Stimulated activated CD4-positive, alpha-beta T cell treated with anti-CD3 and anti-CD28 coated beads, Interleukin-4, amount 100 ng/mL, for 48 hours (primary cell): Measurements from ENCODE around the gene PPOX.
A peak's percentile ranks its signal among the peaks of the same experiment; 100 is the strongest.

ENCODE experiments used
- DNase-seq, 2 donors: peaks; one replicate each; pipeline ENCODE4 v3.0.0-alpha.2; 2020; ENCODE audit warnings: low read depth in 2 of 2

Gene PPOX

DNA sequence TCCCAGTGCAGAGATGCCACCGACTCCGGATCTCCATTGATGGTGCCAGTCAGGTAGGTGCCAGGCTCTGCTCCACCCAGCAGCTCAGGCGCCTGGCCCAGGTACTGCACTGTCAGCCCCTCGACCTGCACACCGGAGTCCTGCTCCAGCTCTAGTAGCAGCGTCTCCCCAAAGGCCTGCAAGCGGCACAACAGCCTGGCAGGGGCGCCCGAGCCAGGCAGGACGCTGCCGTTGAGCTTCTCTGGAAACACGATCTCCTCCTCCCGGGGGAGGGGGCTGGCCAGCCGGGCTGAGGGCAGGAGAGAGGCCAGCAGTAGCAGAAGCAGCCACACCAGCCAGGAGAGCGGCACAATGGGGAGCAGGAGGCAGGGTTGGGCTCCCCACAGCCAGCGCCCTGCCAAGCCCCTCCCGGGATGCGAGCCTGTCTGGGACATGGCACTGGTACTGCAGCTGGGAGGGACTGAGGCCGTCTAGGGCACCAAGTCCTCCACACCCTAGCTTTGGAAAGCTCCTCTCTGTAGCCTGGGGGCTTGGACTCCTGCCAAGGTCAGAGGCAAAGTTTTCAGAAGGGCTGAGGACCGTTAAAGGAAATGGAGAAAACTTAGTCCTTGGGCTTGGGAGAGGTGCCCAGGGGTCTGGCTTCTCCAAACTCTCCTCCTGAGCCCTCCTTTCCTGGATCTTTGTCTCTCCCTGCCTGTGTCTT, 32.1 kb downstream of the PPOX start:
- no peak for DNase-seq

DNA sequence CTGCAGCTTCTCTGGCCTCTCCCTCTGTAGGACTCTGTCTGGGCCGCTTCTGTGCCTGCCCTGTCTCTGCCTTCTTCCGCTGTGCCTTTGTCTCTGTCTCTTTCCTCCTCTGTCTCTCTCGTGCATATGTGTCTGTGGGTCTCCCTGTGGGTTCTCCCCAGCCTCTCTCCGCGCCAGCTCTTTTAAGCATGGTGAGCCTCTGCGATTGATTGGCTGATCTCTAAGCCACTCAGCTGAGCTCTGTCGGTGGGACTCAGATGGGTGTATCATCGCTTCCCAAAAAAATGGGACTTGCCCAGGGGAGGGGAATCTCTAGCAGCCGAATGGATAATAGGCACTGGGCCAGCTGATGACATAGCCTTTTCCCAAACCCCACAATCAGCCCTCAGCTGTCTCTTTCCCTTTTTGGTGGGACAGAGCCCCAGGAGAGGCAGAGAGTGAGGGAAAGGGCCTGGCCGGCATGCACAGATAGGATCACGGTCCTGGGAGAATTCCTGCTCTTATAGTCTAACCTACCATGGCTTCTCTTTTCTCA, 32.7 kb downstream of the PPOX start, which contains the start of gene ADAMTS4:
Gene ADAMTS4 (minus strand): TSS at position 158 of the 535 bp plus-strand sequence. CDS start 427 bp downstream, outside the sequence.
- no peak for DNase-seq

DNA sequence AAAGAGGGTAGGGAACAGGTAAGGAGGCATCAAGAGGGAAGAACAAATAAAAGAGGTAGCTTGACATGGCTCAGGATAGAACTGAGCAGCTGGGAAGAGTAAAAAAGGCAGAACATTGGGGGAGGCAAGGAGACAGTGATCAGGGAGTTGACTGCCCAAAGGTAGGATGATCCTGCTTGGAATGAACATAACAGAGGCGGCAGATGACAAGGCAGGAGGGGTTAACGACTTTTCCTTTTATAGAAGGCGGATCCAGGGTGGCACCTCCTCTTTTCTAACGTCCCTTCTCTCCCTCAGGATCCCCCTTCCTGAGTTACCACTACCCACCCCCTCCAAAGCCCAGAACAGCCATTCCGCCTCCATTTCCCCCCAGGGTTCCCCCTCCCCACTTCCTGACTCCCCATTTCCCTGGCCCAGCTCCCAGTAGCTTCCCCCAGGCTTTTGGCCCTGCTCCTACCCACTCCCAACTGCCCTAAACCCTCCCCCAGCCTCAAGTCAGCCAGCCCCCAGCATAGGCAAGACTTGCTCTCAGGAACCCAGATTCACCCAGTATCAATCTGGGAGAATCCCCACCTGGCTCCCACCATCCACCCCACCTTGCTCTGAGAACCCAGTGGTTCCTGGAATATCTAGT, 33.4 kb downstream of the PPOX start:
- no peak for DNase-seq

GRCh38 chr1:161200421-161200991, 34.3 kb downstream of the PPOX start:
- no peak for DNase-seq

DNA sequence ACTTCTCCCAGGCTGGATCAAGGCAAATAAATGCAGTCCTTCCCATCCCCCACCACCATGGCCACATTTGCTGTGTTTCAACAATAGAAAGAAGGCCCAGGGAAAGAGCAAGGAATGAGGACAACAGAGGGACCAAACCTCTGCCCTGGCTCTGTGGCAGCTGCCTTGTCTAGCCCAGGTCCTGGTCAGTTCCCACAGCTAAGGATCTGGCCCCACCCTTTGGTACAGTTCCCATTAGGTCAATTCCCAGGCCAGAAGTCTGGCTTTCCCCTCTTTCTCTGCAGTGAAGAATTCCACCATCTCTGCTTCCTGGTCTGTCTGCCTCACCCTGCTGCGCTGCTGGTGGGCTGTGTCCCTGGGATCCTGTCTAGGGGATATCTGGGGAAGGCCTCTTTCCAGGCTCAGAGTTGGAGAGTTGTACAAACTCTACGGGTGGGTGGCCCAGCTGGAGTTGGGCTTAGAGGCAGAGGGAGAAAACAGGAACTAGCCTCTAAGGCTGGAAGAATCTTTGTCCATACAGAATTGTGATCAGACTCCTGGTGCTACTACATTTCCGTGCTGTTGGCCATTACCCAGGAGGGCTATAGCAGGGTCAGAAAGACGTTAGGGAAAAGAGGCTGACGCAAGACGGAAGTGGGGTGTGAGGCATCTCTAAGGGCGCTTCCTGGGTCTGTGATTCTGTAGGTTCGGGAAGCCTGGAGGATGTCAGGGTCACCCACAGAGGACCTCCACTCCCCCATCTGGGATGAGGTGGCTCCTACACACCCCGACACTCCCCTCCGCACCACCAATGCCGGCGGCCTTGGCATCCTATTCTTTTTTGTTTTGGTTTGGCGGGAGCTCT, 35.0 kb downstream of the PPOX start:
- no peak for DNase-seq

GRCh38 chr1:161201836-161202712, 35.8 kb downstream of the PPOX start, which contains the start of gene NDUFS2:
NDUFS2 (plus strand) TSS chr1:161202367; CDS start chr1:161202386, 19 bp downstream.
- DNase-seq, result peak; percentile 87 to 91

DNA sequence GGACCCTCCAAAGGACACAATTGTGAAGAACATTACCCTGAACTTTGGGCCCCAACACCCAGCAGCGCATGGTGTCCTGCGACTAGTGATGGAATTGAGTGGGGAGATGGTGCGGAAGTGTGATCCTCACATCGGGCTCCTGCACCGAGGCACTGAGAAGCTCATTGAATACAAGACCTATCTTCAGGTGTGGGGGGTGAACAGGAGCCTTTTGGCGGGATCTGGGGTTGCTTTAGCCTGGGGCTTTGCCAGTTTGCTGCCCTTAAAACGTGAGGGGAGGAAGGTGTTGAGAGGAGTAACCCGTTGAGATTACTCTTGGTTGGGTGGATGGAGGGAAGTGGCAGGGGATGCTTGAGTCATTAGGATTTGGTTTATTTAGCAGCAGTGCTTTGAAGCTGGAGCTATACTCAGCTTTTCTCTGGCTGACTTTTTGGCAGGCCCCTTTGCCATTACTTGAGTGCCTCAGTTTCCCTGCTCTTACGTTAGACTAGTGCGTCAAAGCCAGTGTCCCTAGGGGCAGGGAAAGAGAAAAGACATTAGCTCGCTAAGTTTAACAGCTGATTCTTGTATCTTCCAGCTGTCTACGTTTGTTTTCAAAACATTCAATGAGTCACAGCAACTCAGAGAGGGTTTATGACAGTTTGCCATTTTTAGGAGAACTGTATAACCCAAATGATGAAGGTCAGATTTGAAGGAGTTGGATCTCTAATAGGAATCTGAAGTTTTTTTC, 40.4 kb downstream of the PPOX start:
- no peak for DNase-seq

GRCh38 chr1:161207173-161207572, 40.9 kb downstream of the PPOX start:
- no peak for DNase-seq

GRCh38 chr1:161209790-161210409, 43.7 kb downstream of the PPOX start:
- peak; percentile 69 to 70 for DNase-seq

DNA sequence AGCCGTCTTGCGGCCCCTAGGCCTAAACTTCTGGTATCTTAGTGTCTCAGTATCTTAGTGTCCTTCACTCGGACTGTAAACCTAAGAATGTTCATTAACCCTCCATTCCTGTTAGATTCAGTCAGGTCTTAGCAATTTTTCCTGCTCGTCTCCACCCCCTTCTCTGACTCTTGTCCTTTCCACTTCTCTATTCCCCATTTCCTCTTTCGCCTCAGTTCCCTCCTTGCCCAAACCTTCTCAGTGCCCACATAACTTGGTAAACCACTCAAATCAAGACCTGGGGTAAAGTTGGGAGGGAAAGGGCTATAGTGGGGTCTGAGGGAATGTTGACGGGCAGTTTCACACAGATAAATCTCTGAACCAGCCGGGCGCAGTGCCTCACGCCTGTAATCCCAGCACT, 48.1 kb downstream of the PPOX start:
- no peak for DNase-seq

DNA sequence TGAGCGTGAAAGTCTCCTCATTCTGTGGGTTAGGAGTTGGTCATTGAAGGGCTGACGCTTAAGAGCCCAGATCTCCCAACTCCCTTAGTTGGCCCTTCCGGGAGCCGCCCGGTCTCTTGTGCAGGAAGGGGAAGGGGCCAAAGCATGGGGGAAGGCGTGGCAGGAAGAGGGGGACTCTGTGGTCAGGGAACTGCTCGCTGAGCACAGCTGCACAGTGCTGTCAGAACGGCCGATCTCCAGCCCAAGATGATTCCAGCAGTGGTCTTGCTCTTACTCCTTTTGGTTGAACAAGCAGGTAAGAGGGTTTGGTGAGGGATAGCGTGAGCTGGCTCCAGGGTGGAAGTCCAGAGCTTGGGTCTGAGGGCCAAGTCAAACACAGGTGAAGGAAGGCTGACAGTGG, 48.9 kb downstream of the PPOX start, which contains the start of gene FCER1G:
Gene FCER1G (plus strand): TSS at position 220 of the 400 bp plus-strand sequence. CDS start 27 bp downstream, at position 247.
- DNase-seq, result no peak

DNA sequence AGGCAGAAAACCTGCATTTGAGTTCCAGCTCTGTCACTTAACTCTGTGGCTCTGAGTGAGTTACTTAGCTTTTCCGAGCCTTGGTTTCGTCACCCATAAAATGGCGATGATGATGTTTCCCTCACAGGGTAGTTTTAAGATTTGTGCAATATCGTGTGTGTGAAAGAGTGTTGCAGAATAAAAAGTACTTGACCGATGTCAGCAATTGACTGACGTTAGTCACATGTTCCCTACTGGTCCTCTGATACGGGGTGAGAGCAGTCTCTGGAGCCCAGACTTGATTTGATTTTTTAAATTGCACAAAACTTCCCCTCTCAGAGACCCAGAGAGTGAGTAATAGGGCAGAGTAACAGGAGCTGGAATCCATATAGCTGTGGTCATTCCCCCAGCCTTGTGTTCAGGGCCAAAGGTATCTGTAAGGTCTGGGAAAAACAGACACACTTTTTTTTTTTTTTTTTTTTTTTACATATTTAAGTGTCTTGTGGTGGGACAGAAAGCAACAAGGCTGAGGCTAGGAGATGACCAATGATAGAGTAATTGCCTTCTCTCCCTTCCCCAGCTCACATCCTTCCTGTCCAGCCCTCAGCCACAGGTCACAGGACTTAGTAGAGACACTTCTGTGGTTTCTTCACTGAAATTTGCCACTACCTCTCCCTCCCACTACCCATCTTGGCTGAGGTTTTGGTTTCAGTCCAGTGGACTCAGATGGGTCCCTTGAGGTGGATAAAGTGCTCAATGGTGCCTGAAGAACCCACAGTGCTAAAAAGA, 50.9 kb downstream of the PPOX start:
- DNase-seq, result no peak

DNA sequence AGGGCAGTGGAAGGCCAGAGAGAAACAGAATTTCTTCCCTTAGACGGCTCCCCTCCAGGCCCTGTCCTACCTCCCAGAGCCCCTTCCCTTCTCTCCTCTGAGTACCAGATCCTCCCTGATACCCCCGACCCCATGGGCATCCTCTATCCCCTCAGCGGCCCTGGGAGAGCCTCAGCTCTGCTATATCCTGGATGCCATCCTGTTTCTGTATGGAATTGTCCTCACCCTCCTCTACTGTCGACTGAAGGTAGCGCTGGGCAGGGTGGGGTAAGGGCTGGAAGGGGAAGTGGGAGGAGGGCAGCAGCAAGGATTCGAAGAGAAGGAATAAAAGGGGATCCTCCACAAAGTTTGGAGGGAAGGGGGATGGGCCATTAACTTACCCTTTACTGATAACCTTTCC, 51.6 kb downstream of the PPOX start:
- no peak for DNase-seq

- DNase-seq, result no peak
Measured at GRCh38 chr1:161218301-161219077, 52.3 kb downstream of the PPOX start.

DNA sequence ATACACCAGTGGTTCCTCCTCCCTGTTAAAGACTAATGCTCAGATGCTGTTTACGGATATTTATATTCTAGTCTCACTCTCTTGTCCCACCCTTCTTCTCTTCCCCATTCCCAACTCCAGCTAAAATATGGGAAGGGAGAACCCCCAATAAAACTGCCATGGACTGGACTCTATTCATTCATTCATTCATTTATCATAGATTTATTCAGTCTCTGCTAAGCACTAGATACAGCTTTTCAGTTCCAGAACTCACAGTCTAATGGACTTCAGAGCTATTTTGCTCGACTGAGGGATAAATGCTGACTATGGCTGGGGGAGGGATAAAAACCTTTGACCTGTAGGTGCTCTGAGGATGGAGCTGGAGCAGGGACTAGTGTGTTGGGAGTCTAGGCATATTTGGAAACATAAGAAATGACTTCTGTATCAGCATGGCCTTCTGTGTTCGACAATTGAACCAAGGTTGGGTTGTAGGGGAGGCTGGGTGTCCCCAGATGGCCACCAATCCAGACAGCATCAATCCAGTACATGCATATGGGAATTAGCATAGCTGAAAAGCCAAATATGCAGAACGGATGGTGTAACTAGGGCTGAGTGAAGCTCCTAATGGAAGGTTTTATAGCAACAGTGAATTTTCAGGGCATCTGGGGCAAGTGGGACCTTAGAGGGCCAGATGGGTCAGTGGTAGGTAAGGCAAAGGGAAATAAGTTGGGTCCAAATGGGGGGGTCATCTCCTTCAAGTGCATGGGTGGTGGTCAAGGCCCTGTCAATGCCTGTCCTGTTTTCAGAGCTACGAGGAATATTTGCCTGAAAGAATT, 53.1 kb downstream of the PPOX start:
- no peak for DNase-seq

- no peak for DNase-seq
Measured at GRCh38 chr1:161220002-161220401, 53.8 kb downstream of the PPOX start.
